Anterior cingulate cortex (tissue), 58 donors: Measurements from ENCODE around the gene AGR3.

ENCODE experiments used
- DNase-seq, 58 donors: peaks; one replicate each; lab custom pipeline; 2025; lab: John Stamatoyannopoulos, UW

The AGR3 gene

DNA sequence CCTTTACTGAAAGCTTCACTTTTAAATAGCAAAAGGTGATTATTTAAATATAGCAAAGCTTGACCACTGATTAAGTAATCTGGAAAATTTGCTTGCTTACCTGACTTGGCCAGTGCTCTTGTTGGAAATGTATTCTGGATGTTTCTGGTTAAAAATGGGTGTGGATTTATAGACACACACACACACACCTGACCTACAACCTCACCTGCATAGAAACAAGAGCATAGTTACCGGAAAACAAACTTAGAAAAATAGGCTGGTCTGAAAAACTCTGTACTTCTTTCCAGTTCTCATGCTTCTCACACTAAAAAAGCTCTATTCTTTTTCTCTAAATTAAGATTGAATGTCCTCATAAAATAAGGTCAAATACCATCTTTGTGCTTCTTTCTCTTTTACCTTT lies at the start of gene AGR3:
TSS of gene AGR3 (minus strand) at position 140 of the 400 bp plus-strand sequence. CDS start 3,365 bp downstream, outside the sequence.
- no peak for DNase-seq

- no peak for DNase-seq
These were observed 49.2 kb upstream of the AGR3 start for GRCh38 chr7:16930946-16931345.

- no peak for DNase-seq
These were observed 47.5 kb upstream of the AGR3 start for GRCh38 chr7:16929146-16929762.

DNA sequence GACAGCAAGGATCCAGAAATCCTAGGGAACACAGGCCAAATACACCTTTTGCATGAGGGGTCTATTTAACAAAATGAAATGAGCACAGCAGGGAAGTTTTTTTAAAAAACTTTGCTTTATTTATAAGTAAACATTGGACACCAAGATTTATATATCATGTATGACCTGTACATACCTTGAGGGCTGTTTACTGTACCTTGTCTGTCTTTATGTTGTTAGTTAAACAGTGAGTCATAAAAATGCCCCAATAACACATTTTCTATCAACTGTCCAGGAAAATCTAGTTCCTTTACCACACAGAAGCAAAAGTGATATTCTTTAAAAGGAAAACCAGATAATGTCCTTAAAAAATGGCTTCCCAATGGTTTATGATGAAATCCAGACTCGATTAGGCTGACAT lies 45.1 kb upstream of the AGR3 start:
- DNase-seq: no peak

- DNase-seq: peak in 2 of 58 donors; percentile 3 to 9
These were observed 44.5 kb upstream of the AGR3 start for GRCh38 chr7:16926283-16926682.

DNA sequence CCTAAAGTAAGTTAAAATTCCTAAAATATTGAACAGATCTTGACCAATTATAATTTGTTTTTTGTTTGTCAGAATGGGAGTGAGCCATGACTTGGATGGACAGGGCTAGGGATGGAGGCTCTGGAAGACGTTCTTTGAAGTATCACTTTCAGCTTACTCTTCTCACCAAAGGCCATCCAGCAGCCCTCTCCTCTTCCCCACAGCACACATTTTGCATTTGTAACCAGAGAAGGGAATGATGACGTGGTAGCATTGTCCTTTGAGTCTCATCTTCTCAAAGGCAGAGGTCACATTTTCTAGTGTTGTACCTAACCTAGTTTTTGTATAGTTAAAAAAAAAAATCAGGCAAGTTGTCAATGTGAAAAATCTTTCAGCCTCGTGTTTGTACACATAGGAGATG lies 43.8 kb upstream of the AGR3 start:
- no peak for DNase-seq

DNA sequence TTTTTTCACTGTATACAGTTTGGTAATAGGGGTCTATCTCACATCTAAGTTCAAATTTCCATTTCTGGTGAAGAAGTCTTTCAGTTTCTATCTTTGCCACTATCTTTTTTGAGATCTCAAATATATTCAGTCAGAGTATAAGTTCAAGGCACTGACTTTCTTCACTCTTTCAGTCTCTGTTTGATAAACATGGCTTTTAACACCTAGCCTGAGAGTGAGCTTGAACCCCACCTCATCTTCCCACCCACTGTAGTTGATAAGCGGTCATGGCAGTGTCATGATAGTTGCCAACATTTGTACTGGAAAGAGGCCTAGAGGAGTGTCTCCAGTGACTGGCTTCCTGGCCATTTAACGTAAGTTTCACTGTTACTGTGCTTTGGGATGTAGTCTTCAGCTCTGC lies 41.2 kb upstream of the AGR3 start:
- DNase-seq: no peak

DNA sequence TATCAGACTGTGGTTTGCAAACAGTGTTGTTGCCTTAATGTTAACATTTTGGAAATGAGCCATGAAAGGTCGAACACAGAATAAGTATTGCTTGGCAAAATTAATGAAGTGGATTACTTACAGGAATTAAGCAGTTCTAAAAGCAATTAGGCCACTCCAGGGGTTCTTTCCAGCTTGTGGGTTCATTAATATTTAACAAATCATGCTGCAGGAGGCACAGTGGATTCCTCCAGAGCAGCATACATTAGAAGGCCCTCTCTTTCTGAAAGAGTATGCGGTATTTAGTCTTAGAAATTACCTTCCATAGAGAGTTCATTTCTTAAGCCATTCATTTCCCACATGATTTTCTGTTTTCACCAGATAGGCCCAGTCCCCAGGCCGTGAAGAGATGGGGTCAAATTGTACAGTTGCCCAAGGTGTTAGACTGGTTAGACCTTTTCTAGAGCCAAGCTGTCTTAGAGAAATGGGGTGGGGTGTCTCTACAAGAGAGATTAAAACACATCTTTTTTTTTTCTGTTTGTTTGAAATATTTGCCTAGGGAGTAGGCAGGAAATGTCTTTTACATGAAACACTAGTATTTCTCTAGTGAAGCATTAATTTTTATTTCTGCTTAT lies 40.0 kb upstream of the AGR3 start:
- DNase-seq: peak in 1 of 58 donors; percentile 14

DNA sequence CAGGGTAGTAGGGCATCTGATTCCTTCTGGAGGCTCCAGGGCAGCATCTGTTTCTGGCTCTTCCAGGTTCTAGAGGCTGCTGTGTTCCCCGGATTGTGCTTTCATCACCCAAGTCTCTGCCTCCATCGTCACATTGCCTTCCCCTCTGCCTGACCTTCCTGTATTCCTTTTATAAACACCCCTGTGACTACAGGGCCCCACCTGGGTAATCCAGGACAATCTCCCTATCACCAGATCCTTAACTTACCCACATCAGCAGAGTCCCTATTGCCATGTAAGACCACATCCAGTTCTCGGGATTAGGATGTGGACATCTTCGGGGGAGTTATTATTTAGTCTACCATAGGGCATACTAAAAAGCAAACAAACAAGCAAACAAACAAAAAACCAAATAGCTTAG lies 39.4 kb upstream of the AGR3 start:
- no peak for DNase-seq

GRCh38 chr7:16919440-16919839 lies 37.7 kb upstream of the AGR3 start:
- no peak for DNase-seq

DNA sequence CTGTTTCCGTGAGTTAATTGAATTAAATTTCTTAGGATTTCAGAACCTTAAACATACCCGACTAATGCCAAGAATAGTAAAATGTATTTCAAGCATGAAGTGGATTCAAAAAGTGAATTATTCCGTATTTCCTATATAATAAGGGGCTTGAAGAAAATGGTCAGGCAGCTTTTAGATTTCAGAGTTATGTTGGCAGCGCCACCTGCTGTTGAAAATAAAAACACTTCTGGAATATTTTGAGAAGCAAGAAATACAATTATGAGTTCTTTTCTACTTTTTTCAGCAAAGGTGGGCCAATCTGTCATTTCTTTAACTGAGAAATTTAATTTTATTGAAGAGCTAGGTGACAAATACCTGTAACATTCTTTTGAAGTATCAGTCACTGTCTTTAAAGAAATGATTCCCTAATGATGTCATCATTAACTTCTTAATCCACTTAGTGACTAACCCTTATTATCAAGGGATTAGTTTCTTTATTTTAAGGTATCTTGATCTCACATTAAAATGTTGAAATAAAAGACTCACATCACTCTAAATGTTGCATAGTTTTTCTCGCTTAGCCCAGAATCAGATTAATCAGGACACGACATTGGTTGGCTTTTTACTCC lies 36.6 kb upstream of the AGR3 start:
- peak in 4 of 58 donors; percentile 5 to 37 (median 8) for DNase-seq

DNA sequence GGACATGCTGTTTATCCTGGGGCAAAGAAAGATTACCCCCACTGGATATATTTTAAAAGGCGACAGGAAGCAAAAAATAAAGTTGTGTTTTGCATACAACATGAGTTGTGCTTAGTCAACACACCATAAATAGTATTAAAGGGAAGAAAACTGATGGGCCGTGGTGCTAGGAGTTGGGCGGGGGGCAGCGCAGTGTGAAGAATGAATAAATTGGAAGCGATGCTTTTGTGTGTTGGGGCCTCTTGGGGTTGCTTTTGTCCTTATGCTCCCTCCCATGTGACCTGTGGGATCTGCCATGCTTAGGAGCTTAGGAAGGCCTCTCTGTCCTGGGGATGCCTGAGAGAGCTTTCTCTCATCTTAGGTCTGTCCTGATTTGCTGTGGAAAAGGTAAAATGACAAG lies 35.0 kb upstream of the AGR3 start:
- DNase-seq: no peak

- no peak for DNase-seq
These were observed 34.4 kb upstream of the AGR3 start for GRCh38 chr7:16916105-16916639.

DNA sequence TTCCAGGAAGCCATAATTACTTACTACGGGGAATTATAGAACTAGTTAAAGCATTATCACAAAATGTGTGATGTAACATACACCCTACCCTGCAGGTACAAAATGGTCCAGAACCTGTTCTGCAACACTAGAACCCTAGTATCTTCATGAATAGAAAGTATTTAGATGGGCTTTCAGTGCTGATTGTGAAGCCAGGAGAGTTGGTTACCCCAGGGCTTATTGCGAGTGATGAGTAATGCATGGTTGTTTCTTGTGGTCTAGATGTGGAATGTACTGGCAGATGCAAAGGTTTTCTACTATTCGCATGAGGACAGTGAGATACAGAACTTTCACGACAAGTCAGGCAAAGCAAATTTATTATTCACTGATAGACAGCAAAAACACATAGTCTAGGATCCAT lies 33.6 kb upstream of the AGR3 start:
- DNase-seq: no peak

- no peak for DNase-seq
These were observed 33.0 kb upstream of the AGR3 start for GRCh38 chr7:16914771-16915170.

DNA sequence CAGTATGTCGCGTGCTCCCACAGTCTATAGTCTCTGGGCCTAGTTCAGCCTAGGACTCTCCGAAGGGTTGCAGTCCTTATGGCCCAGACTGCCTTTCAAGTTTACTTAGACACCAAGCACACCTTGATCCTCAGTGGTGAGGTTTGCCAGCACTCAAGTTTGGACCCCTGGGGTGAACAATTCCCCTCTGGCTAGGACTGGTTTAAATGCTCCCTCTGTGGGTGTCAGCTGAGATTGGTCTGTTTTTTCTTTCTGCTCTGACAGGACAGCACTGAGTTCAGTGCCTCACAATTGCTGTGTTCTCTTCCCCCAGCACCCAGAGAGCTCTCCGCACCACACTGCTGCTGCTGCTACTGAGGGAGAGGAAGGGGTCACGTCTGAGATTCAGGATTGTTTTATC lies 31.9 kb upstream of the AGR3 start:
- no peak for DNase-seq

DNA sequence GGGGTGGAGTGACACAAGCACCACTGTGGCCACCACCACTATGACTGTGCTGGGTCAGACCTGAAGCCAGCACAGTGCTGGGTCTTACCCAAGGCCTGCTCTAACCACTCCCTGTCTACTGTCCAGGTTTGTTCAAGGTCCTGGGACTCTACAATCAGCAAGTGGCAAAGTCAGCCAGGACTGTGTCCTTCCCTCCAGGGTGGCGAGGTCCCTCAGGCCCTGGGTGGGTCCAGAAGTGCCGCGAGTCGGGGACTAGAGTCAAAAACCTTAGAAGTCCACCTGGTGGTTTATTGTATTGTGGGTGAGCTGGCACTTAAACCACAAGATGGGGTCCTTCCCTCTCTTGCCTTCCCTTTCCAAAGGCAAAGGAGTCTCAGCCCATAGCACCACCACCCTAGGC lies 30.8 kb upstream of the AGR3 start:
- no peak for DNase-seq

DNA sequence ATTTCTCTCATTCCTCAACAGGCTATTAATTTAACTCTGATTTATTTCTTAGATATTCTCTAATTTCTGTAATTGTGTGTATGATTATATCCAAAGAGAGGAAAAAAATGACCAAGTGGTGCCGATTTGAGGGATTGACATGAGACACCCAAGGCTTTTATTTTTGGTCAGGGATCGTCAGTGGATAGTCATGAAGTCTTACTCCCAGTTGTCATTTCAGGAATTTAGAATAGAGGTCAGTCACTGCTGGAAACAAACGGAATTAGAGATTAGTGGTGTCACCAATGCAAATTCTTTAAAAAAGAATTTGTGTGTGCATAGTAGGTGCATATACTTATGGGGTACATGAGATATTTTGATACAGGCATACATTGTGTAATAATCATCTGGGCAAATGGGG lies 26.8 kb upstream of the AGR3 start:
- DNase-seq: no peak

GRCh38 chr7:16905300-16906044 lies 23.7 kb upstream of the AGR3 start:
- no peak for DNase-seq

- no peak for DNase-seq
These were observed 22.3 kb upstream of the AGR3 start for GRCh38 chr7:16904076-16904475.

GRCh38 chr7:16900209-16900768 lies 18.5 kb upstream of the AGR3 start:
- no peak for DNase-seq
